ENCODE results near the gene CELA2B. TPM values are rescaled to one million over a fixed set of nuclear protein-coding genes. Genes with fewer than 3 reads are reported as not detected.
A peak's percentile ranks its signal among the peaks of the same experiment; 100 is the strongest.

Gene CELA2B
- polyA plus RNA-seq, 1 of the 3 experiments (the other 2 are of a cell fraction), result not detected

- Histone ChIP-seq H3K9ac (no peak overlapping the region), H4K20me1 (ENCODE audit: insufficient read depth) (no peaks in the 10 kb centered on the region), H3K79me2 (ENCODE audit: insufficient read depth) (no peaks in the 10 kb centered on the region), H3K9me2 (no peaks in the 10 kb centered on the region), H2AFZ (ENCODE audit: low read depth) (no peak overlapping the region; the same call in 1 of the 2 replicates), H3K36me3 (replicated peaks in 1 of 2; ENCODE audit: control insufficient read depth in 1 of 2, insufficient read depth in 2 of 2, low read length in 1 of 2) (no peaks in the 10 kb centered on the region), H3K9me3 (no peaks in the 10 kb centered on the region), H3K4me2 (no peak overlapping the region), H3K27me3 (ENCODE audit: insufficient read depth) (no peaks in the 10 kb centered on the region), H3K27ac (ENCODE audit: low read depth in 2 of 2, low read length in 1 of 2) (no peak overlapping the region), H3K4me3 (ENCODE audit: low read depth in 2 of 2, low read length in 1 of 2) (no peak overlapping the region), H3K4me1 (ENCODE audit: control insufficient read depth in 1 of 2, insufficient read depth in 2 of 2, low read depth in 1 of 2, low read length in 1 of 2) (no peaks in the 10 kb centered on the region), H3F3A (replicated peaks; ENCODE audit: insufficient read depth) (peaks cover 3% of the 10 kb centered on the region)
- DNase-seq, result no peak
- ChIA-PET POLR2A (no interaction called here), CTCF (no interaction called here)
- WGBS (ENCODE audit: low lambda C conversion rate), result 83% methylated on average over 10 of the region's 11 CpGs
- TF ChIP-seq TAF1 (IDR thresholded peaks at IDR 0.05; ENCODE audit: borderline replicate concordance, low read depth, low read length) (no peak), NFIC (IDR thresholded peaks at IDR 0.05; ENCODE audit: borderline replicate concordance) (peak; percentile 7; the same call in 1 of the 2 replicates), FOXJ3 (CRISPR knock-in tag; IDR thresholded peaks at IDR 0.05) (no peak)
These were observed 22.2 kb upstream of the CELA2B start for GRCh38 chr1:15453734-15454133.

- no peak overlapping the region for H3K4me3 ChIP-seq (ENCODE audit: low read depth in 2 of 2, low read length in 1 of 2)
- no peak overlapping the region for H3K27ac ChIP-seq (ENCODE audit: low read depth in 2 of 2, low read length in 1 of 2)
- H3K27me3 ChIP-seq (ENCODE audit: insufficient read depth), result no peaks in the 10 kb centered on the region
- no peaks in the 10 kb centered on the region for H3K9me3 ChIP-seq
- peaks cover 3% of the 10 kb centered on the region for H3F3A ChIP-seq (replicated peaks; ENCODE audit: insufficient read depth)
- H3K4me1 ChIP-seq (ENCODE audit: control insufficient read depth in 1 of 2, insufficient read depth in 2 of 2, low read depth in 1 of 2, low read length in 1 of 2), result no peaks in the 10 kb centered on the region
- no peak for DNase-seq
- H2AFZ ChIP-seq (ENCODE audit: low read depth), result no peak overlapping the region
- no peak overlapping the region for H3K4me2 ChIP-seq
- no peaks in the 10 kb centered on the region for H3K36me3 ChIP-seq (replicated peaks in 1 of 2; ENCODE audit: control insufficient read depth in 1 of 2, insufficient read depth in 2 of 2, low read length in 1 of 2)
- 60% methylated on average over 3 of the region's 3 CpGs for WGBS (ENCODE audit: low lambda C conversion rate)
- no peaks in the 10 kb centered on the region for H3K9me2 ChIP-seq
- TF ChIP-seq NRF1 (IDR thresholded peaks at IDR 0.05; ENCODE audit: low read depth, low read length), result no peak
- peak; percentile 42; the same call in 1 of the 2 replicates for TF ChIP-seq FOSL2 (IDR thresholded peaks at IDR 0.05; ENCODE audit: borderline replicate concordance, low read depth)
- no peak overlapping the region for H3K9ac ChIP-seq
- CTCF ChIA-PET, result interaction anchor here (1.0 kb wide), 1 partner anchor 23 kb away, joined by 4 read pairs; no protein-coding TSS in a partner anchor
- POLR2A ChIA-PET, result no interaction called here
- H3K79me2 ChIP-seq (ENCODE audit: insufficient read depth), result no peaks in the 10 kb centered on the region
- no peaks in the 10 kb centered on the region for H4K20me1 ChIP-seq (ENCODE audit: insufficient read depth)
These were observed 21.6 kb upstream of the CELA2B start for GRCh38 chr1:15454256-15454655.

- Histone ChIP-seq H3K27ac (ENCODE audit: low read depth in 2 of 2, low read length in 1 of 2) (no peak overlapping the region), H3K36me3 (replicated peaks in 1 of 2; ENCODE audit: control insufficient read depth in 1 of 2, insufficient read depth in 2 of 2, low read length in 1 of 2) (no peaks in the 10 kb centered on the region), H3F3A (replicated peaks; ENCODE audit: insufficient read depth) (no peaks in the 10 kb centered on the region), H3K9me3 (no peaks in the 10 kb centered on the region), H3K4me3 (ENCODE audit: low read depth in 2 of 2, low read length in 1 of 2) (no peak overlapping the region), H3K4me1 (ENCODE audit: control insufficient read depth in 1 of 2, insufficient read depth in 2 of 2, low read depth in 1 of 2, low read length in 1 of 2) (peaks cover 5 to 8% of the 10 kb centered on the region in 2 experiments; a peak in 2 of 4 replicates), H3K9ac (no peak overlapping the region), H3K4me2 (no peak overlapping the region), H2AFZ (ENCODE audit: low read depth) (no peak overlapping the region), H3K27me3 (ENCODE audit: insufficient read depth) (no peaks in the 10 kb centered on the region), H3K79me2 (ENCODE audit: insufficient read depth) (no peaks in the 10 kb centered on the region), H3K9me2 (no peaks in the 10 kb centered on the region), H4K20me1 (ENCODE audit: insufficient read depth) (no peaks in the 10 kb centered on the region)
- ChIA-PET POLR2A (no interaction called here), CTCF (no interaction called here)
- TF ChIP-seq ELF1 (IDR thresholded peaks at IDR 0.05) (no peak), USF1 (IDR thresholded peaks at IDR 0.05; ENCODE audit: borderline replicate concordance, low read depth) (no peak), MAX (IDR thresholded peaks at IDR 0.05; ENCODE audit: low read depth) (no peak), ZBTB33 (IDR thresholded peaks at IDR 0.05; ENCODE audit: borderline replicate concordance, low read depth) (no peak), TCF12 (IDR thresholded peaks at IDR 0.05) (no peak), PBX3 (IDR thresholded peaks at IDR 0.05) (no peak), RAD21 (IDR thresholded peaks at IDR 0.05; ENCODE audit: low read length) (no peak), MXI1 (IDR thresholded peaks at IDR 0.05; ENCODE audit: low read depth, low read length) (no peak)
- no peak for DNase-seq
- WGBS (ENCODE audit: low lambda C conversion rate), result 85% methylated on average over 6 of the region's 6 CpGs
These were observed 20.4 kb upstream of the CELA2B start for GRCh38 chr1:15455522-15455921.

All from SK-N-SH (cell line).